Upper lobe of left lung (tissue), 6 donors: ENCODE data around the gene ARF5. TPM values are rescaled to one million over a fixed set of nuclear protein-coding genes. Genes with fewer than 3 reads are reported as not detected.

Source experiments
- ATAC-seq, 2 donors: fragments of 200-7000 bp; cut with Tn5 transposase; one replicate each; pipeline ENCODE4 v1.9.1; 2022; ENCODE audit warnings: mild to moderate bottlenecking in 2 of 2, moderate library complexity in 2 of 2; ENCODE audit not compliant: low FRiP score in 2 of 2
- DNase-seq, 2 donors: peaks; one replicate each; pipeline ENCODE4 v3.0.0-alpha.2; 2019 to 2020
- H3K27ac ChIP-seq, 4 donors: fragments of 200-600 bp; sonication (generic); one replicate each; pipeline ENCODE4 v1.5.1; 2016 to 2019
- H3K27me3 ChIP-seq, 4 donors: fragments of 200-600 bp; sonication (generic); one replicate each; pipeline ENCODE4 v1.5.1; 2017 to 2019
- H3K36me3 ChIP-seq, 4 donors: fragments of 200-600 bp; sonication (generic); one replicate each; pipeline ENCODE4 v1.5.1; 2016 to 2019
- H3K4me1 ChIP-seq, 4 donors: fragments of 200-600 bp; sonication (generic); one replicate each; pipeline ENCODE4 v1.5.1; 2018 to 2019
- H3K4me3 ChIP-seq, 4 donors: fragments of 200-600 bp; sonication (generic); one replicate each; pipeline ENCODE4 v1.5.1; 2017 to 2019; ENCODE audit warnings: mild to moderate bottlenecking in 2 of 4, moderate library complexity in 1 of 4
- H3K9me3 ChIP-seq, 4 donors: fragments of 200-600 bp; sonication (generic); one replicate each; pipeline ENCODE4 v1.5.1; 2018 to 2019
- CTCF ChIP-seq, 6 experiments: fragments of 450-650 bp in 4 of 6; fragments of 200-600 bp in 2 of 6; sonication (generic) in 2 of 6; IDR thresholded peaks; one replicate each; pipeline ENCODE4 v1.5.1; 2016 to 2019; ENCODE audit warnings: antibody characterized with exemption in 6 of 6
- EP300 ChIP-seq, 4 donors: sonication (generic); formaldehyde crosslinking; IDR thresholded peaks; one replicate each; pipeline ENCODE4 v1.5.1; 2017; ENCODE audit warnings: antibody characterized with exemption in 4 of 4, control low read depth in 2 of 4
- POLR2A ChIP-seq, 4 donors: fragments of 450-650 bp; IDR thresholded peaks; one replicate each; pipeline ENCODE4 v1.5.1; 2016 to 2017; ENCODE audit warnings: antibody characterized with exemption in 4 of 4, mild to moderate bottlenecking in 2 of 4
- POLR2AphosphoS5 ChIP-seq, 2 donors: sonication (generic); formaldehyde crosslinking; IDR thresholded peaks; one replicate each; pipeline ENCODE4 v1.5.1; 2017; ENCODE audit warnings: antibody characterized with exemption in 2 of 2
- WGBS, 2 donors: methylation state at CpG; one replicate each; pipeline ENCODE4 v1.1.5; 2017 to 2018; 5-methylcytosine and 5-hydroxymethylcytosine counted together
- total RNA-seq, 6 donors: library from RNA; depleted of rRNA in 4 of 6; stranded (reverse); fragments of >200 nt in 4 of 6; gene quantifications; one replicate each; pipeline versions ENCODE4 v1.1.0 to v1.2.1, GENCODE V29; 2016 to 2021
- donor health status: DM: no; HTN: no; CAD: no; lungs with moderate emphysema.
- donor health status: DM: no; HTN: yes; CAD: no; lungs with severe emphysema.

Gene ARF5
- total RNA-seq, 6 donors from 2014 or later, result 43.0 to 177 (median 106) TPM

- no peak for DNase-seq
- no peak for TF ChIP-seq CTCF (IDR thresholded peaks at IDR 0.05)
- no peak for TF ChIP-seq POLR2A (IDR thresholded peaks at IDR 0.05)
- TF ChIP-seq EP300 (IDR thresholded peaks at IDR 0.05), result no peak
- no peak for TF ChIP-seq POLR2AphosphoS5 (IDR thresholded peaks at IDR 0.05)
- 70 to 74% methylated on average over 3 of the region's 3 CpGs for WGBS, 2 donors
Observed at GRCh38 chr7:127628445-127628844, 40.2 kb downstream of the ARF5 start.

GRCh38 chr7:127629268-127629854 is 41.1 kb downstream of the ARF5 start:
- H3K36me3 ChIP-seq, result no peaks in the 10 kb centered on the region
- H3K27ac ChIP-seq, result no peak overlapping the region
- peak in 1 of 2 donors; percentile 41 for DNase-seq
- H3K27me3 ChIP-seq, result no peaks in the 10 kb centered on the region
- TF ChIP-seq POLR2AphosphoS5 (IDR thresholded peaks at IDR 0.05) (no peak), POLR2A (IDR thresholded peaks at IDR 0.05) (no peak), EP300 (IDR thresholded peaks at IDR 0.05) (no peak), CTCF (IDR thresholded peaks at IDR 0.05) (peak in 2 of 6 experiments; percentile 20 to 34)
- WGBS, 2 donors, result 13 to 22% methylated on average over 4 to 5 of the region's 5 CpGs
- H3K4me1 ChIP-seq, result peaks cover 0 to 3% (median 0%) of the 10 kb centered on the region in 4 donors
- ATAC-seq, result peak in 1 of 2 donors; percentile 48
- H3K9me3 ChIP-seq, result no peaks in the 10 kb centered on the region
- H3K4me3 ChIP-seq, result no peak overlapping the region

More at GRCh38 chr7:127628445-127628844, 40.2 kb downstream of the ARF5 start:
- no peaks in the 10 kb centered on the region for H3K9me3 ChIP-seq
- H3K36me3 ChIP-seq, result no peaks in the 10 kb centered on the region
- H3K4me3 ChIP-seq, result no peak overlapping the region
- H3K27me3 ChIP-seq, result no peaks in the 10 kb centered on the region
- H3K27ac ChIP-seq, result no peak overlapping the region
- peaks cover 0 to 3% (median 0%) of the 10 kb centered on the region in 4 donors for H3K4me1 ChIP-seq
- ATAC-seq, result no peak

- H3K27ac ChIP-seq, result no peak overlapping the region
- no peaks in the 10 kb centered on the region for H3K27me3 ChIP-seq
- TF ChIP-seq CTCF (IDR thresholded peaks at IDR 0.05), result no peak
- TF ChIP-seq EP300 (IDR thresholded peaks at IDR 0.05), result no peak
- TF ChIP-seq POLR2AphosphoS5 (IDR thresholded peaks at IDR 0.05), result no peak
- no peak for TF ChIP-seq POLR2A (IDR thresholded peaks at IDR 0.05)
- 67 to 91% methylated on average over 7 of the region's 7 CpGs for WGBS, 2 donors
- H3K4me1 ChIP-seq, result peaks cover 0 to 3% (median 0%) of the 10 kb centered on the region in 4 donors
- no peaks in the 10 kb centered on the region for H3K36me3 ChIP-seq
- ATAC-seq, result no peak
- H3K9me3 ChIP-seq, result no peaks in the 10 kb centered on the region
- H3K4me3 ChIP-seq, result no peak overlapping the region
- DNase-seq, result no peak
Observed at GRCh38 chr7:127632276-127632910, 44.2 kb downstream of the ARF5 start.

- 67 to 69% methylated on average over 3 of the region's 3 CpGs for WGBS, 2 donors
- ATAC-seq, result no peak
- no peak for TF ChIP-seq POLR2AphosphoS5 (IDR thresholded peaks at IDR 0.05)
- no peak for TF ChIP-seq POLR2A (IDR thresholded peaks at IDR 0.05)
- no peak for TF ChIP-seq CTCF (IDR thresholded peaks at IDR 0.05)
- no peak for TF ChIP-seq EP300 (IDR thresholded peaks at IDR 0.05)
Observed at GRCh38 chr7:127635659-127636285, 47.6 kb downstream of the ARF5 start.

More at GRCh38 chr7:127635659-127636285, 47.6 kb downstream of the ARF5 start:
- no peaks in the 10 kb centered on the region for H3K9me3 ChIP-seq
- H3K27me3 ChIP-seq, result no peaks in the 10 kb centered on the region
- H3K4me1 ChIP-seq, result no peaks in the 10 kb centered on the region
- H3K36me3 ChIP-seq, result no peaks in the 10 kb centered on the region
- no peak overlapping the region for H3K4me3 ChIP-seq
- DNase-seq, result no peak
- no peak overlapping the region for H3K27ac ChIP-seq
